Breast epithelium (tissue), 3 donors: Measurements from ENCODE around the gene SAMM50.

Experiments used
- CTCF ChIP-seq, 3 donors: fragments of 450-650 bp; IDR thresholded peaks; one replicate each; pipeline ENCODE4 v1.5.1; 2016 to 2017; ENCODE audit warnings: antibody characterized with exemption in 3 of 3, mild to moderate bottlenecking in 3 of 3, moderate library complexity in 3 of 3
- POLR2AphosphoS5 ChIP-seq, 3 donors: sonication (generic); formaldehyde crosslinking; IDR thresholded peaks; one replicate each; pipeline ENCODE4 v1.6.1; 2017; ENCODE audit warnings: antibody characterized with exemption in 3 of 3

- TF ChIP-seq CTCF (IDR thresholded peaks at IDR 0.05) (no peak), POLR2AphosphoS5 (IDR thresholded peaks at IDR 0.05) (no peak)
Measured at GRCh38 chr22:43969989-43970755, 14.9 kb downstream of the SAMM50 start.
